GM12878 (cell line): ENCODE results near the gene DMPK. TPM values are rescaled to one million over a fixed set of nuclear protein-coding genes. Genes with fewer than 3 reads are reported as not detected.

Experiments
- ATAC-seq: fragments of 200-7000 bp; cut with Tn5 transposase; 3 replicates; pipeline ENCODE4 v1.9.1; 2020; ENCODE audit warnings: mild to moderate bottlenecking, moderate library complexity
- BruUV-seq: library from RNA; stranded (reverse); fragments of 400-500 nt; replicated peaks from 2 replicates; lab custom pipeline; 2021; lab: Mats Ljungman, UMichigan
- CTCF ChIA-PET: fragments of 300-600 bp; sonication (Branson Sonifier 250); formaldehyde crosslinking; extraction: SDS; loops from one replicate; lab custom pipeline; 2021; ENCODE audit warnings: inconsistent platforms; lab: Yijun Ruan, JAX
- POLR2A ChIA-PET: fragments of 350-600 bp; formaldehyde crosslinking; extraction: SDS; loops from one replicate; lab custom pipeline; 2021; ENCODE audit warnings: inconsistent platforms; lab: Charles Lee
- RAD21 ChIA-PET: fragments of 300-600 bp; sonication (Branson Sonifier 250); formaldehyde crosslinking; loops from one replicate; lab custom pipeline; 2023; ENCODE audit warnings: antibody characterized with exemption; ENCODE audit not compliant: unreplicated experiment; lab: Charles Lee
- SMC1A ChIA-PET: fragments of 300-600 bp; sonication (Branson Sonifier 250); formaldehyde crosslinking; loops from one replicate; lab custom pipeline; 2023; ENCODE audit not compliant: unreplicated experiment, uncharacterized antibody; lab: Charles Lee
- DNase-seq: peaks from one replicate; pipeline ENCODE4 v3.0.0-alpha.2; 2011; ENCODE audit warnings: low read depth, low spot score
- FAIRE-seq: peaks from 3 replicates; lab custom pipeline; 2011; peaks lifted over from hg19 to GRCh38; lab: Jason Lieb, UNC
- H2AFZ ChIP-seq: 2 replicates; pipeline ENCODE4 v1.6.0; 2011; ENCODE audit warnings: low read depth, low read length, control low read depth; ENCODE audit not compliant: control insufficient read depth
- H3K27ac ChIP-seq: 2 replicates; pipeline ENCODE4 v1.5.1; 2011; ENCODE audit warnings: control low read depth; ENCODE audit not compliant: control insufficient read depth, insufficient read depth
- H3K27me3 ChIP-seq, 2 experiments: replicated peaks in 1 of 2; 2 replicates each; pipeline versions ENCODE4 v1.6.0 to v1.6.1; 2011; ENCODE audit warnings: low read length in 1 of 2; ENCODE audit not compliant: control insufficient read depth in 2 of 2, insufficient read depth in 2 of 2
- H3K36me3 ChIP-seq, 2 experiments: 2 replicates each; pipeline ENCODE4 v1.5.1; 2011; ENCODE audit warnings: low read length in 1 of 2; ENCODE audit not compliant: control insufficient read depth in 2 of 2, insufficient read depth in 2 of 2
- H3K4me1 ChIP-seq: 2 replicates; pipeline ENCODE4 v1.6.1; 2011; ENCODE audit warnings: mild to moderate bottlenecking, low read length, moderate library complexity, mixed read lengths; ENCODE audit not compliant: control insufficient read depth, insufficient read depth
- H3K4me2 ChIP-seq: 2 replicates; pipeline ENCODE4 v1.6.0; 2011; ENCODE audit warnings: control low read depth; ENCODE audit not compliant: control insufficient read depth, insufficient read depth
- H3K4me3 ChIP-seq: fragments of 200-600 bp; sonication (generic); 2 replicates; pipeline ENCODE4 v1.5.1; 2016
- H3K79me2 ChIP-seq: 2 replicates; pipeline ENCODE4 v1.6.0; 2011; ENCODE audit warnings: low read length; ENCODE audit not compliant: control insufficient read depth, insufficient read depth
- H3K9ac ChIP-seq: 2 replicates; pipeline ENCODE4 v1.8.0; 2011; ENCODE audit warnings: low read length, control low read depth, mixed read lengths; ENCODE audit not compliant: control insufficient read depth, insufficient read depth
- H3K9me3 ChIP-seq: replicated peaks from 3 replicates; pipeline ENCODE4 v1.5.1; 2011; ENCODE audit warnings: mild to moderate bottlenecking, low read length; ENCODE audit not compliant: control insufficient read depth, insufficient read depth
- H4K20me1 ChIP-seq: 2 replicates; pipeline ENCODE4 v1.6.0; 2011; ENCODE audit not compliant: control insufficient read depth, insufficient read depth
- ASH2L ChIP-seq: fragments of 300-600, 200-600 bp; sonication (generic); IDR thresholded peaks from 2 replicates; pipeline ENCODE4 v1.6.1; 2017; ENCODE audit warnings: low read depth, mild to moderate bottlenecking, borderline replicate concordance
- CHD4 ChIP-seq: fragments of 200-600 bp; sonication (generic); IDR thresholded peaks from 2 replicates; pipeline ENCODE4 v1.6.1; 2016; ENCODE audit warnings: mild to moderate bottlenecking
- CREB1 ChIP-seq: IDR thresholded peaks from 2 replicates; pipeline ENCODE4 v1.6.1; 2012; ENCODE audit warnings: low read depth, mild to moderate bottlenecking, inconsistent platforms
- E2F8 ChIP-seq: fragments of 450-650 bp; IDR thresholded peaks from 2 replicates; pipeline ENCODE4 v1.6.1; 2018; ENCODE audit warnings: mild to moderate bottlenecking, low read depth, moderate library complexity; ENCODE audit not compliant: partially characterized antibody
- ESRRA ChIP-seq: IDR thresholded peaks from 2 replicates; pipeline ENCODE4 v1.6.1; 2012; ENCODE audit warnings: mild to moderate bottlenecking, low read length, improper control_type of control experiment
- HDAC2 ChIP-seq: fragments of 200-600 bp; sonication (generic); IDR thresholded peaks from 2 replicates; pipeline ENCODE4 v1.6.1; 2017
- IKZF1 ChIP-seq: fragments of 450-650 bp; conservative IDR thresholded peaks from 2 replicates; pipeline ENCODE4 v1.6.1; 2017; ENCODE audit warnings: antibody characterized with exemption, mild to moderate bottlenecking
- IKZF2 ChIP-seq, 2 experiments: fragments of 450-650 bp; IDR thresholded peaks; 2 replicates each; pipeline ENCODE4 v1.6.1; 2017; ENCODE audit warnings: mild to moderate bottlenecking in 2 of 2, moderate library complexity in 2 of 2
- MYB ChIP-seq: fragments of 150-350 bp; IDR thresholded peaks from 2 replicates; pipeline ENCODE4 v1.6.1; 2014; ENCODE audit warnings: mild to moderate bottlenecking, low read depth, low read length, borderline replicate concordance
- RB1 ChIP-seq: fragments of 450-650 bp; formaldehyde crosslinking; IDR thresholded peaks from 2 replicates; pipeline ENCODE4 v1.6.1; 2017; ENCODE audit warnings: mild to moderate bottlenecking, borderline replicate concordance
- WGBS: methylation state at CpG from one replicate; pipeline ENCODE4 v1.1.6; 2016; ENCODE audit warnings: low lambda C conversion rate; ENCODE audit not compliant: insufficient replicate concordance, insufficient coverage; ENCODE audit errors: missing lambda C conversion rate; 5-methylcytosine and 5-hydroxymethylcytosine counted together
- in situ Hi-C: fragments of 300-500 bp; cut with MboI; formaldehyde crosslinking; loops from 9 replicates; pipeline ENCODE4 v1.14.3; 2018; ENCODE audit warnings: mixed read lengths
- intact Hi-C: fragments of 100-400 bp; cut with micrococcal nuclease; formaldehyde crosslinking; loops from one replicate; pipeline ENCODE4 v1.14.2; 2022; ENCODE audit not compliant: unreplicated experiment
- polyA plus RNA-seq, 11 experiments: library from polyadenylated mRNA; depleted of rRNA in 4 of 11; unstranded in 6 of 11; stranded (reverse) in 5 of 11; fragments of >200 nt; fragmentation: Nextera tagmentation in 4 of 11; fragmentation: Illumina TruSeq in 1 of 11; extraction: Ambion mirVana in 4 of 11; extraction: Trizol in 1 of 11; gene quantifications; 1 replicate in 1 of 11; 2 replicates in 10 of 11; pipeline versions ENCODE4 v1.2.1 to v1.2.3, GENCODE V29; 2011 to 2016; ENCODE audit warnings: inconsistent platforms in 2 of 11, missing spikeins in 2 of 11, low read depth in 1 of 11
- total RNA-seq, 4 experiments: library from RNA; depleted of rRNA in 3 of 4; stranded (reverse); fragments of >200 nt in 3 of 4; fragmentation: Illumina TruSeq in 1 of 4; extraction: Trizol in 1 of 4; gene quantifications; 2 replicates each; pipeline versions ENCODE4 v1.2.1 to v1.2.3, GENCODE V29; 2013 to 2021
- TF ChIP-seq, protein P1 (sequence below): fragments of 450-650 bp; IDR thresholded peaks from 2 replicates; pipeline ENCODE4 v1.6.1; 2017; ENCODE audit warnings: mild to moderate bottlenecking, low read depth, inconsistent platforms; ENCODE audit not compliant: poor library complexity, severe bottlenecking

The DMPK gene
- total and polyA plus RNA-seq, 10 of the 15 experiments (the other 5 are each of a cell fraction or from before 2014, with no cell fraction given) = 0.60 to 33.6 (median 5.2) TPM

DNA sequence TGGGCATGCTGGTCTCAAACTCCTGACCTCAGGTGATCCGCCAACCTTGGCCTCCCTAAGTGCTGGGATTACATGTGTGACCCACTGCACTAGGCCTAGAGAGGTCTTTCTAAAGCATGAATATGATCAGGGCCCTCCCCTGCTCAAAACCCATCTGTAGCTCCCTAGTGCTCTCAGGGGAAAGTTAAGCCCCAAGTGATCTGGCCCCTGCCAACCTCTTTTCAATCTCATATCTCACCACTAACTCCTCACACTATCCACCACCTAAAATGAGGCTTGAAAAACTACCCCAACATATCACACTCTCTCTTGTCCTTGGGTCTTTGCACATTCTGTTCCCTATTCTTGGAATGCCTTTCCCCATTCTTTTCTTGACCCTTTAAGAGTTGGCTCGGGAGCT lies 12.3 kb upstream of the DMPK start (continued):
- TF ChIP-seq MYB (no peak), ESRRA (no peak), CREB1 (no peak), CHD4 (no peak)
- TF ChIP-seq, protein P1, sequence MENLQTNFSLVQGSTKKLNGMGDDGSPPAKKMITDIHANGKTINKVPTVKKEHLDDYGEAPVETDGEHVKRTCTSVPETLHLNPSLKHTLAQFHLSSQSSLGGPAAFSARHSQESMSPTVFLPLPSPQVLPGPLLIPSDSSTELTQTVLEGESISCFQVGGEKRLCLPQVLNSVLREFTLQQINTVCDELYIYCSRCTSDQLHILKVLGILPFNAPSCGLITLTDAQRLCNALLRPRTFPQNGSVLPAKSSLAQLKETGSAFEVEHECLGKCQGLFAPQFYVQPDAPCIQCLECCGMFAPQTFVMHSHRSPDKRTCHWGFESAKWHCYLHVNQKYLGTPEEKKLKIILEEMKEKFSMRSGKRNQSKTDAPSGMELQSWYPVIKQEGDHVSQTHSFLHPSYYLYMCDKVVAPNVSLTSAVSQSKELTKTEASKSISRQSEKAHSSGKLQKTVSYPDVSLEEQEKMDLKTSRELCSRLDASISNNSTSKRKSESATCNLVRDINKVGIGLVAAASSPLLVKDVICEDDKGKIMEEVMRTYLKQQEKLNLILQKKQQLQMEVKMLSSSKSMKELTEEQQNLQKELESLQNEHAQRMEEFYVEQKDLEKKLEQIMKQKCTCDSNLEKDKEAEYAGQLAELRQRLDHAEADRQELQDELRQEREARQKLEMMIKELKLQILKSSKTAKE = no peak

- no peak overlapping the region for H3K27ac ChIP-seq
- in situ Hi-C loops = no loop called here
- no peak overlapping the region for H3K4me2 ChIP-seq
- 29% methylated on average over 6 of the region's 6 CpGs for WGBS
- ChIA-PET SMC1A (interaction anchor here (1.4 kb wide), 1 partner anchor 25 kb away, joined by 7 read pairs; the partner anchor contains the start of gene SIX5), RAD21 (interaction anchor here (1.5 kb wide), 1 partner anchor 25 kb away, joined by 4 read pairs; the partner anchor contains the start of gene SIX5), POLR2A (interaction anchor here (0.6 to 1.5 kb wide), 3 partner anchors 24 to 119 kb away, joined by 3 read pairs; partner anchors contain the start of gene SIX5), CTCF (interaction anchor here (0.6 to 2.0 kb wide), 4 partner anchors 15 to 99 kb away, joined by 3 to 14 read pairs (median 6); partner anchors contain the start of gene SIX5)
- no peaks in the 10 kb centered on the region for H4K20me1 ChIP-seq
- peaks cover 0 to 8% of the 10 kb centered on the region in 2 experiments; a peak in 2 of 4 replicates for H3K36me3 ChIP-seq
- DNase-seq = no peak
- peaks cover 19% of the 10 kb centered on the region for H3K79me2 ChIP-seq
- H2AFZ ChIP-seq = no peak overlapping the region
- no peaks in the 10 kb centered on the region for H3K9me3 ChIP-seq
- no peak overlapping the region for H3K9ac ChIP-seq
- H3K4me3 ChIP-seq = no peak overlapping the region
- ATAC-seq = no peak
- intact Hi-C loops = loop anchor here (2.0 kb wide), 1 partner anchor 25 kb away; the partner anchor contains the start of gene SIX5
- TF ChIP-seq ASH2L (no peak), IKZF2 (IDR thresholded peaks at IDR 0.05) (peak; percentile 33 to 35; a peak in 2 of 4 replicates), E2F8 (no peak), IKZF1 (peak; percentile 31; the same call in 1 of the 2 replicates), HDAC2 (no peak), RB1 (no peak)
- BruUV-seq = no TSS peak
- peaks cover 14% of the 10 kb centered on the region for H3K4me1 ChIP-seq
- FAIRE-seq = no peak
- no peaks in the 10 kb centered on the region for H3K27me3 ChIP-seq
These were observed 11.6 kb upstream of the DMPK start for GRCh38 chr19:45793876-45794275.
